NCI-H187 treated with DMSO at 0.1 percent for 48 hours (cell line): ENCODE results near the gene RGS9BP.
"Not testable (repeated sequence)": the region's sequence is repeated elsewhere in the genome, so short reads cannot be mapped to it uniquely, and the experiment has no call there.

Source experiments
- DNase-seq: peaks from one replicate; lab custom pipeline; 2025; lab: John Stamatoyannopoulos, UW

Gene RGS9BP

GRCh38 chr19:32695506-32695905, 19.9 kb downstream of the RGS9BP start:
- not testable (repeated sequence) for DNase-seq

- DNase-seq: not testable (repeated sequence)
These were observed 21.1 kb downstream of the RGS9BP start for GRCh38 chr19:32696771-32697170.

- DNase-seq: not testable (repeated sequence)
These were observed 24.5 kb downstream of the RGS9BP start for GRCh38 chr19:32700129-32700528.

GRCh38 chr19:32702010-32702409, 26.4 kb downstream of the RGS9BP start:
- DNase-seq: no peak

- DNase-seq: not testable (repeated sequence)
These were observed 28.4 kb downstream of the RGS9BP start for GRCh38 chr19:32704006-32704405.

GRCh38 chr19:32708457-32708856, 32.8 kb downstream of the RGS9BP start:
- no peak for DNase-seq

GRCh38 chr19:32709032-32709431, 33.4 kb downstream of the RGS9BP start:
- no peak for DNase-seq

GRCh38 chr19:32711747-32712146, 36.1 kb downstream of the RGS9BP start:
- no peak for DNase-seq

- not testable (repeated sequence) for DNase-seq
These were observed 40.6 kb downstream of the RGS9BP start for GRCh38 chr19:32716203-32716602.

GRCh38 chr19:32717496-32717895, 41.8 kb downstream of the RGS9BP start:
- no peak for DNase-seq

- no peak for DNase-seq
These were observed 42.6 kb downstream of the RGS9BP start for GRCh38 chr19:32718286-32718685.

- no peak for DNase-seq
These were observed 44.0 kb downstream of the RGS9BP start, which contains the start of gene TDRD12 for GRCh38 chr19:32719611-32720059. TDRD12 (plus strand) TSS chr19:32719767; CDS start chr19:32720073, 306 bp downstream.

- DNase-seq: no peak
These were observed 44.7 kb downstream of the RGS9BP start for GRCh38 chr19:32720216-32720935.

GRCh38 chr19:32720936-32721250, 45.2 kb downstream of the RGS9BP start:
- no peak for DNase-seq
